Lung (tissue), 12 donors: ENCODE results near the gene SLC9C1. TPM values are rescaled to one million over a fixed set of nuclear protein-coding genes. Genes with fewer than 3 reads are reported as not detected.

Experiments
- ATAC-seq: fragments of 200-7000 bp; cut with Tn5 transposase; one replicate; pipeline ENCODE4 v1.9.1; 2020; ENCODE audit warnings: moderate number of reproducible peaks; ENCODE audit not compliant: insufficient read depth, low FRiP score
- DNase-seq, 3 donors: peaks; one replicate each; pipeline ENCODE4 v3.0.0-alpha.2; 2013 to 2017
- H3K27ac ChIP-seq, 2 donors: one replicate each; pipeline ENCODE4 v1.5.1; 2013; ENCODE audit warnings: mild to moderate bottlenecking in 2 of 2, moderate library complexity in 2 of 2, control low read depth in 1 of 2, inconsistent platforms in 1 of 2, low read depth in 1 of 2, low read length in 1 of 2
- H3K27me3 ChIP-seq, 3 donors: one replicate each; pipeline ENCODE4 v1.5.1; 2013; ENCODE audit warnings: low read length in 2 of 3; ENCODE audit not compliant: control insufficient read depth in 3 of 3, insufficient read depth in 3 of 3
- H3K36me3 ChIP-seq, 4 donors: one replicate each; pipeline ENCODE4 v1.5.1; 2013; ENCODE audit warnings: low read length in 4 of 4, mild to moderate bottlenecking in 1 of 4, moderate library complexity in 1 of 4; ENCODE audit not compliant: control insufficient read depth in 4 of 4, insufficient read depth in 4 of 4
- H3K4me1 ChIP-seq, 5 donors: one replicate each; pipeline ENCODE4 v1.5.1; 2013; ENCODE audit warnings: low read length in 5 of 5, mild to moderate bottlenecking in 2 of 5, moderate library complexity in 1 of 5; ENCODE audit not compliant: control insufficient read depth in 5 of 5, insufficient read depth in 5 of 5
- H3K4me3 ChIP-seq: one replicate; pipeline ENCODE4 v1.5.1; 2013; ENCODE audit warnings: mild to moderate bottlenecking, control low read depth, moderate library complexity
- H3K9ac ChIP-seq, 2 donors: one replicate each; pipeline ENCODE4 v1.5.1; 2013; ENCODE audit warnings: low read length in 2 of 2, control low read depth in 1 of 2; ENCODE audit not compliant: insufficient read depth in 1 of 2
- H3K9me3 ChIP-seq, 4 donors: one replicate each; pipeline ENCODE4 v1.5.1; 2013; ENCODE audit warnings: low read length in 3 of 4, mild to moderate bottlenecking in 1 of 4, moderate library complexity in 1 of 4; ENCODE audit not compliant: control insufficient read depth in 4 of 4, insufficient read depth in 3 of 4
- WGBS, 2 donors: extraction: QIAGEN DNeasy Blood & Tissue Kit; methylation state at CpG; one replicate each; pipeline ENCODE4 v1.1.7; 2013; 5-methylcytosine and 5-hydroxymethylcytosine counted together
- polyA plus RNA-seq, 2 donors: library from polyadenylated mRNA; stranded (reverse); fragments of 200-250 nt; gene quantifications; one replicate each; pipeline ENCODE4 v1.2.1, GENCODE V29; 2013
- total RNA-seq, 2 donors: library from RNA; depleted of rRNA in 1 of 2; stranded (reverse); fragments of >200 nt in 1 of 2; gene quantifications; one replicate each; pipeline ENCODE4 v1.2.1, GENCODE V29; 2014 to 2021
- TF ChIP-seq, protein P1 (sequence below): IDR thresholded peaks from 2 replicates; pipeline ENCODE4 v1.5.1; 2012; ENCODE audit warnings: mild to moderate bottlenecking; ENCODE audit errors: control extremely low read depth, extremely low read depth
- donor health status: control.
- donor health status: control.
- donor health status: Bipolar disorder and iron deficiency.
- donor health status: healthy.
- donor health status: DM: yes; HTN: yes; CAD: no.

The SLC9C1 gene
- total and polyA plus RNA-seq, 4 donors = 0.12 to 0.28 TPM; not detected in 2

DNA sequence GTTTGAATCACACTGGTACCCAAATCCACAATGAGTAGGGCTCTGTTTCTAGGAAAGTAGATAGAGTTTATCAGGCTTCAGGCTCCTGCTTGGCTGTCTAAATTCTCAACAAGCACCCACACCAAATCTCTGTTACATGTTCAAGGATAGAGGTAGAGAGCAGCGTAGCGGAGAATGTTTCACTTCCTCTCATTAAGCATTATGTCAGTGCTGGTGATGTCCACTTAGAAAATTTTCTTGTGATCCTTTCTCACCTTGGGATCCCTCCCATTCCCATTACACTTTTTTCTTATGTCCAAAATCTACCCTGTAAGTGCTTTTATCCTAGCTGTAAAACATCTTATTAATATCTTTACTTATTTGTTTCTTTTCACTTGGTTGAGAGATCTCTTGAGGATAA is 126.3 kb downstream of the SLC9C1 start:
- no peak for ATAC-seq
- Histone ChIP-seq H3K9ac (no peak overlapping the region), H3K27me3 (no peaks in the 10 kb centered on the region), H3K9me3 (peaks cover 0 to 6% (median 0%) of the 10 kb centered on the region in 4 donors), H3K27ac (no peak overlapping the region), H3K36me3 (no peaks in the 10 kb centered on the region), H3K4me3 (no peak overlapping the region), H3K4me1 (no peaks in the 10 kb centered on the region)
- DNase-seq = no peak
- TF ChIP-seq, protein P1, sequence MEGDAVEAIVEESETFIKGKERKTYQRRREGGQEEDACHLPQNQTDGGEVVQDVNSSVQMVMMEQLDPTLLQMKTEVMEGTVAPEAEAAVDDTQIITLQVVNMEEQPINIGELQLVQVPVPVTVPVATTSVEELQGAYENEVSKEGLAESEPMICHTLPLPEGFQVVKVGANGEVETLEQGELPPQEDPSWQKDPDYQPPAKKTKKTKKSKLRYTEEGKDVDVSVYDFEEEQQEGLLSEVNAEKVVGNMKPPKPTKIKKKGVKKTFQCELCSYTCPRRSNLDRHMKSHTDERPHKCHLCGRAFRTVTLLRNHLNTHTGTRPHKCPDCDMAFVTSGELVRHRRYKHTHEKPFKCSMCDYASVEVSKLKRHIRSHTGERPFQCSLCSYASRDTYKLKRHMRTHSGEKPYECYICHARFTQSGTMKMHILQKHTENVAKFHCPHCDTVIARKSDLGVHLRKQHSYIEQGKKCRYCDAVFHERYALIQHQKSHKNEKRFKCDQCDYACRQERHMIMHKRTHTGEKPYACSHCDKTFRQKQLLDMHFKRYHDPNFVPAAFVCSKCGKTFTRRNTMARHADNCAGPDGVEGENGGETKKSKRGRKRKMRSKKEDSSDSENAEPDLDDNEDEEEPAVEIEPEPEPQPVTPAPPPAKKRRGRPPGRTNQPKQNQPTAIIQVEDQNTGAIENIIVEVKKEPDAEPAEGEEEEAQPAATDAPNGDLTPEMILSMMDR = no peak
- WGBS, 2 donors = 79 to 86% methylated on average over 2 of the region's 2 CpGs

DNA sequence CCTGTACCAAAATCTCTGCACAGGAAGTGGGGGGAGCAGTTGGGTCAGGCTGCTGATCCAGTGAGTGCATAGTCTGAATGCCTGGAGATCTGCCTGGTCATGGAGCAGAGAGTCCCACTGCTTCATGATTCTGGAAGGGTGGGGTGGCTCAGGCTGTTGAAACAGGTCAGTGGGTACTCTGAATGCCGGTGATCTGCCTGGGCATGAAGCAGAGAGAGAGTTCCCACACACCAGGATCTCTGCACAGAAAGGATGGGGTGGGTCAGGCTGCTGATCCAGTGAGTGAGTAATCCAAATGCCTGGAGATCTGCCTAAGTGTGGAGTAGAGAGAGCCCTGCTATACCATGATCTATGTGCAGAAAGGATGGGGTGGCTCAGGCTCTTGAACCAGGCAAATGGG is 144.9 kb downstream of the SLC9C1 start:
- 94 to 95% methylated on average over 1 of the region's 1 CpG for WGBS, 2 donors
- TF ChIP-seq, protein P1 = no peak
- H3K9me3 ChIP-seq = peaks cover 0 to 13% (median 0%) of the 10 kb centered on the region in 4 donors
- H3K9ac ChIP-seq = no peak overlapping the region
- peaks cover 0 to 6% (median 0%) of the 10 kb centered on the region in 4 donors for H3K36me3 ChIP-seq
- H3K27me3 ChIP-seq = no peaks in the 10 kb centered on the region
- no peak overlapping the region for H3K4me3 ChIP-seq
- DNase-seq = no peak
- ATAC-seq = no peak
- H3K27ac ChIP-seq = no peak overlapping the region
- no peaks in the 10 kb centered on the region for H3K4me1 ChIP-seq

DNA sequence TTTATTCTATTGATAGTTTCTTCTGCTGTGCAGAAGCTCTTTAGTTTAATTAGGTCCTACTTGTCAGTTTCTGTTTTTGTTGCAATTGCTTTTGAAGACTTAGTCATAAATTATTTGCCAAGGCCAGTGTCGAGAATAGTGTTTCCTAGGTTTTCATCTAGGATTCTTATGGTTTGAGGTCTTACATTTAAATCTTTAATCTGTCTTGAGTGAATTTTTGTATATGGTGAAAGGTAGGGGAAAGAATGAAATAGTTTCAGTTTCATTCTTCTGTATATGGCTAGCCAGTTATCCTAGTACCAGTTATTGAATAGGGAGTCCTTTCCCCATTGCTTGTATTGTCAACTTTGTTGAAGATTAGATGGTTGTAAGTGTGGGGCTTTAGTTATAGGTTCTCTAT is 150.3 kb downstream of the SLC9C1 start:
- TF ChIP-seq, protein P1 = no peak
- DNase-seq (no peak), ATAC-seq (no peak)
- H3K4me3 ChIP-seq = no peak overlapping the region
- 75 to 80% methylated on average over 1 of the region's 1 CpG for WGBS, 2 donors
- H3K9me3 ChIP-seq = peaks cover 0 to 2% (median 0%) of the 10 kb centered on the region in 4 donors
- H3K9ac ChIP-seq = no peak overlapping the region
- H3K27me3 ChIP-seq = no peaks in the 10 kb centered on the region
- H3K27ac ChIP-seq = no peak overlapping the region
- H3K4me1 ChIP-seq = no peaks in the 10 kb centered on the region
- H3K36me3 ChIP-seq = no peaks in the 10 kb centered on the region

DNA sequence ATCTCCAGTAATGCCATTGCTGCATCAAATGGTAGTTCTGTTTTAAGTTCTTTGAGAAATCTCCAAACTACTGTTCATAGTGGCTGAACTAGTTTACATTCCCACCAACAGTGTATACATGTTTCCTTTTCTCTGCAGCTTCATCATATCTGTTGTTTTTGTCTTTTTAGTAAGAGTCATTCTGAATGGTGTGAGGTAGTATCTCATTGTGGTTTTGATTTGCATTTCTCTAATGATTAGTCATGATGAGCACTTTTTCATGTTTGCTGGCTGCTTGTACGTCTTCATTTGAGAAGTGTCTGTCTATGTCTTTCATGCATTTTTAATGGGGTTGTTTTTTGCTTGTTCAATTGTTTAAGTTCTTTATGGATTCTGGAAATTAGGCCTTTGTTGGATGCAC is 150.8 kb downstream of the SLC9C1 start:
- no peaks in the 10 kb centered on the region for H3K36me3 ChIP-seq
- no peaks in the 10 kb centered on the region for H3K9me3 ChIP-seq
- no peak overlapping the region for H3K27ac ChIP-seq
- DNase-seq (no peak), ATAC-seq (no peak)
- H3K27me3 ChIP-seq = no peaks in the 10 kb centered on the region
- TF ChIP-seq, protein P1 = no peak
- no peak overlapping the region for H3K9ac ChIP-seq
- no peaks in the 10 kb centered on the region for H3K4me1 ChIP-seq
- H3K4me3 ChIP-seq = no peak overlapping the region
- whole genome bisulfite sequencing, 2 donors = 94 to 100% methylated on average over 1 of the region's 1 CpG
